BJ (cell line): ENCODE measurements around the gene INTS12. TPM values are rescaled to one million over a fixed set of nuclear protein-coding genes. Genes with fewer than 3 reads are reported as not detected.
"Not testable (repeated sequence)": the region's sequence is repeated elsewhere in the genome, so short reads cannot be mapped to it uniquely, and the experiment has no call there.

Experiments
- CTCF ChIA-PET: fragments of 350-600 bp; formaldehyde crosslinking; extraction: SDS; loops from one replicate; lab custom pipeline; 2021; ENCODE audit warnings: antibody characterized with exemption, inconsistent platforms; lab: Yijun Ruan, JAX
- POLR2A ChIA-PET: fragments of 300-600 bp; sonication (Branson Sonifier 250); formaldehyde crosslinking; extraction: SDS; loops from one replicate; lab custom pipeline; 2021; ENCODE audit warnings: antibody characterized with exemption; lab: Charles Lee
- DNase-seq: peaks from one replicate; pipeline ENCODE4 v3.0.0-alpha.2; 2011; ENCODE audit warnings: low read depth
- H3K27me3 ChIP-seq: 2 replicates; pipeline ENCODE4 v1.6.0; 2011; ENCODE audit warnings: low read length; ENCODE audit not compliant: control insufficient read depth, insufficient read depth
- H3K36me3 ChIP-seq: 2 replicates; pipeline ENCODE4 v1.5.1; 2011; ENCODE audit warnings: low read length; ENCODE audit not compliant: control insufficient read depth, insufficient read depth
- H3K4me3 ChIP-seq: 2 replicates; pipeline ENCODE4 v1.5.1; 2011; ENCODE audit warnings: low read depth, mild to moderate bottlenecking, control low read depth, low read length
- CTCF ChIP-seq: IDR thresholded peaks from 2 replicates; pipeline ENCODE4 v1.5.1; 2011; ENCODE audit warnings: low read depth, mild to moderate bottlenecking, control low read depth, inconsistent platforms, low read length, moderate library complexity; ENCODE audit not compliant: insufficient read depth
- polyA plus RNA-seq: library from polyadenylated mRNA; depleted of rRNA; stranded (reverse); fragments of >200 nt; gene quantifications from 2 replicates; pipeline ENCODE4 v1.2.3, GENCODE V29; 2011

Gene INTS12
- polyA plus RNA-seq, 1 experiment, result 20.0 TPM

GRCh38 chr4:105709081-105709450 lies 577 bp upstream of the INTS12 start:
- no peak for TF ChIP-seq CTCF
- peak overlapping the region; percentile 91 for H3K4me3 ChIP-seq
- H3K36me3 ChIP-seq, result no peaks in the 10 kb centered on the region
- no peak for DNase-seq
- H3K27me3 ChIP-seq, result no peaks in the 10 kb centered on the region
- ChIA-PET CTCF (no interaction called here), POLR2A (no interaction called here)

- CTCF ChIA-PET, result no interaction called here
Observed at GRCh38 chr4:105707782-105708180, 708 bp downstream of the INTS12 start.

GRCh38 chr4:105698607-105699006 lies 9.9 kb downstream of the INTS12 start:
- no peak overlapping the region for H3K4me3 ChIP-seq
- ChIA-PET POLR2A (no interaction called here), CTCF (no interaction called here)
- no peaks in the 10 kb centered on the region for H3K36me3 ChIP-seq
- TF ChIP-seq CTCF, result no peak
- H3K27me3 ChIP-seq, result no peaks in the 10 kb centered on the region
- no peak for DNase-seq

More at GRCh38 chr4:105707782-105708180, 708 bp downstream of the INTS12 start:
- TF ChIP-seq CTCF, result no peak
- H3K4me3 ChIP-seq, result peak overlapping the region; percentile 91
- POLR2A ChIA-PET, result no interaction called here
- H3K36me3 ChIP-seq, result no peaks in the 10 kb centered on the region
- no peak for DNase-seq
- no peaks in the 10 kb centered on the region for H3K27me3 ChIP-seq

- DNase-seq, CTCF ChIA-PET, H3K27me3 ChIP-seq, POLR2A ChIA-PET, H3K36me3 ChIP-seq, H3K4me3 ChIP-seq: not testable (repeated sequence)
Observed at GRCh38 chr4:105695832-105696231, 12.7 kb downstream of the INTS12 start.

GRCh38 chr4:105694812-105695211 lies 13.7 kb downstream of the INTS12 start:
- CTCF ChIA-PET, result interaction anchor here (0.7 to 1.4 kb wide), 2 partner anchors 8 to 673 kb away, joined by 3 to 4 read pairs; no protein-coding TSS in a partner anchor
- DNase-seq, H3K36me3 ChIP-seq, POLR2A ChIA-PET, H3K4me3 ChIP-seq, H3K27me3 ChIP-seq: not testable (repeated sequence)

GRCh38 chr4:105686571-105686970 lies 21.9 kb downstream of the INTS12 start:
- no peak for TF ChIP-seq CTCF
- no peaks in the 10 kb centered on the region for H3K27me3 ChIP-seq
- no peak overlapping the region for H3K4me3 ChIP-seq
- ChIA-PET CTCF (no interaction called here), POLR2A (no interaction called here)
- H3K36me3 ChIP-seq, result peaks cover 3% of the 10 kb centered on the region
- no peak for DNase-seq
